K562 (cell line): Measurements from ENCODE around the gene DENND2A. TPM values are rescaled to one million over a fixed set of nuclear protein-coding genes. Genes with fewer than 3 reads are reported as not detected.

Source experiments
- ATAC-seq: fragments of 200-7000 bp; cut with Tn5 transposase; 3 replicates; pipeline ENCODE4 v1.9.1; 2020; ENCODE audit warnings: moderate library complexity
- BruUV-seq: library from RNA; stranded (reverse); fragments of 400-500 nt; replicated peaks from 2 replicates; lab custom pipeline; 2021; lab: Mats Ljungman, UMichigan
- CTCF ChIA-PET: fragments of 300-600 bp; formaldehyde crosslinking; extraction: SDS; loops from one replicate; lab custom pipeline; 2021; ENCODE audit warnings: low intra/inter-chr PET ratio; lab: Yijun Ruan, JAX
- POLR2A ChIA-PET: fragments of 300-600, 350-650 bp; sonication (Branson Sonifier 250); formaldehyde crosslinking; extraction: SDS; loops from one replicate; lab custom pipeline; 2021; ENCODE audit warnings: antibody characterized with exemption, inconsistent platforms; lab: Yijun Ruan, JAX
- DNase-seq, 4 experiments: peaks; one replicate each; pipeline versions ENCODE4 v3.0.0 to v3.0.0-alpha.2; 2011 to 2018; ENCODE audit warnings: low spot score in 3 of 4, mixed read lengths in 3 of 4; ENCODE audit errors: extremely low read depth in 1 of 4
- FAIRE-seq: peaks from 2 replicates; lab custom pipeline; 2011; peaks lifted over from hg19 to GRCh38; lab: Jason Lieb, UNC
- H2AFZ ChIP-seq: 2 replicates; pipeline ENCODE4 v1.6.0; 2011; ENCODE audit warnings: low read depth, low read length, control low read depth, inconsistent platforms
- H3K27ac ChIP-seq: fragments of 200-600 bp; 3 replicates; pipeline ENCODE4 v1.8.0; 2011; ENCODE audit warnings: low read depth, mild to moderate bottlenecking, control low read depth, inconsistent platforms, low read length, moderate library complexity, mixed read lengths; ENCODE audit errors: extremely low read depth
- H3K27me3 ChIP-seq, 2 experiments: fragments of 300-600 bp in 1 of 2; 2 replicates in 1 of 2; 3 replicates in 1 of 2; pipeline versions ENCODE4 v1.6.0 to v1.8.0; 2011; ENCODE audit warnings: inconsistent platforms in 2 of 2, low read length in 2 of 2, mild to moderate bottlenecking in 1 of 2, mixed read lengths in 1 of 2, moderate library complexity in 1 of 2; ENCODE audit not compliant: control insufficient read depth in 2 of 2, insufficient read depth in 2 of 2
- H3K36me3 ChIP-seq: fragments of 300-600 bp; 3 replicates; pipeline ENCODE4 v1.8.0; 2011; ENCODE audit warnings: mild to moderate bottlenecking, low read length, inconsistent platforms; ENCODE audit not compliant: control insufficient read depth, insufficient read depth
- H3K4me1 ChIP-seq, 2 experiments: fragments of 200-600 bp in 1 of 2; replicated peaks in 1 of 2; 2 replicates in 1 of 2; 3 replicates in 1 of 2; pipeline versions ENCODE4 v1.5.1 to v1.8.0; 2011; ENCODE audit warnings: inconsistent platforms in 2 of 2, low read length in 2 of 2, mild to moderate bottlenecking in 1 of 2, mixed read lengths in 1 of 2, moderate library complexity in 1 of 2; ENCODE audit not compliant: control insufficient read depth in 2 of 2, insufficient read depth in 2 of 2
- H3K4me2 ChIP-seq: 2 replicates; pipeline ENCODE4 v1.6.1; 2011; ENCODE audit warnings: low read length, control low read depth, inconsistent platforms, mixed read lengths; ENCODE audit not compliant: insufficient read depth
- H3K4me3 ChIP-seq: fragments of 200-600 bp; sonication (generic), shearing (Covaris generic); 2 replicates; pipeline ENCODE4 v1.5.1; 2016; ENCODE audit warnings: control low read depth, inconsistent platforms
- H3K79me2 ChIP-seq: fragments of 200-600 bp; 3 replicates; pipeline ENCODE4 v1.8.0; 2011; ENCODE audit warnings: low read length, inconsistent platforms; ENCODE audit not compliant: control insufficient read depth, insufficient read depth
- H3K9ac ChIP-seq, 2 experiments: 2 replicates each; pipeline versions ENCODE4 v1.6.0 to v1.6.1; 2011; ENCODE audit warnings: low read depth in 2 of 2, low read length in 2 of 2, control low read depth in 1 of 2, inconsistent platforms in 1 of 2, mild to moderate bottlenecking in 1 of 2, mixed read lengths in 1 of 2; ENCODE audit not compliant: insufficient read depth in 1 of 2
- H3K9me1 ChIP-seq: one replicate; pipeline ENCODE4 v1.6.0; 2011; ENCODE audit warnings: inconsistent platforms, mild to moderate bottlenecking, low read length, moderate library complexity; ENCODE audit not compliant: control insufficient read depth, insufficient read depth
- H3K9me3 ChIP-seq: replicated peaks from 2 replicates; pipeline ENCODE4 v1.5.1; 2011; ENCODE audit warnings: low read depth, low read length, inconsistent platforms; ENCODE audit not compliant: control insufficient read depth, insufficient read depth
- H4K20me1 ChIP-seq: replicated peaks from 2 replicates; pipeline ENCODE4 v1.6.1; 2011; ENCODE audit warnings: low read length, inconsistent platforms, mixed read lengths; ENCODE audit not compliant: control insufficient read depth, insufficient read depth
- ATF4 ChIP-seq: fragments of 450-650 bp; formaldehyde crosslinking; IDR thresholded peaks from 2 replicates; pipeline ENCODE4 v1.4.0; 2022; ENCODE audit warnings: mild to moderate bottlenecking, moderate library complexity
- CHAMP1 ChIP-seq: fragments of 450-650 bp; IDR thresholded peaks from 2 replicates; pipeline ENCODE4 v1.6.1; 2016; ENCODE audit warnings: mild to moderate bottlenecking
- GTF2B ChIP-seq: IDR thresholded peaks from 2 replicates; pipeline ENCODE4 v1.6.1; 2011; ENCODE audit not compliant: insufficient read length; ENCODE audit errors: extremely low read depth
- HDAC1 ChIP-seq, 2 experiments: fragments of 450-650 bp; IDR thresholded peaks; 2 replicates each; pipeline ENCODE4 v1.6.1; 2016 to 2017; ENCODE audit warnings: inconsistent platforms in 1 of 2, mild to moderate bottlenecking in 1 of 2, moderate library complexity in 1 of 2
- HMG20B ChIP-seq: fragments of 250-450 bp; sonication (Bioruptor Pico); IDR thresholded peaks from 2 replicates; pipeline ENCODE4 v1.5.0; 2021; ENCODE audit warnings: mild to moderate bottlenecking
- MEF2D ChIP-seq: conservative IDR thresholded peaks from 2 replicates; pipeline ENCODE4 v1.6.1; 2016; ENCODE audit warnings: low read depth, missing genetic modification characterization, missing compliant biosample characterization
- PHB2 ChIP-seq: fragments of 450-650 bp; IDR thresholded peaks from 2 replicates; pipeline ENCODE4 v1.6.1; 2017; ENCODE audit warnings: low read depth
- SMAD1 ChIP-seq: fragments of 150-350 bp; IDR thresholded peaks from 2 replicates; pipeline ENCODE4 v1.6.1; 2014; ENCODE audit warnings: low read length, low read depth; ENCODE audit not compliant: partially characterized antibody
- SMARCB1 ChIP-seq: IDR thresholded peaks from 2 replicates; pipeline ENCODE4 v1.6.1; 2011; ENCODE audit warnings: improper control_type of control experiment, low read depth; ENCODE audit not compliant: insufficient read length
- USF1 ChIP-seq: sonication (generic); formaldehyde crosslinking; IDR thresholded peaks from 2 replicates; pipeline ENCODE4 v1.9.0; 2022; ENCODE audit warnings: mild to moderate bottlenecking, missing genetic modification reagents
- ZNF140 ChIP-seq: fragments of 250-450 bp; sonication (Bioruptor Pico); IDR thresholded peaks from 2 replicates; pipeline ENCODE4 v1.8.0; 2021; ENCODE audit warnings: moderate library complexity, mild to moderate bottlenecking, inconsistent platforms
- ZNF274 ChIP-seq: IDR thresholded peaks from 2 replicates; pipeline ENCODE4 v1.6.1; 2011; ENCODE audit warnings: low read depth, mild to moderate bottlenecking, low read length, moderate library complexity, borderline replicate concordance
- ZNF584 ChIP-seq: fragments of 200-800 bp; sonication (Bioruptor generic); IDR thresholded peaks from 2 replicates; pipeline ENCODE4 v1.6.1; 2016; ENCODE audit warnings: low read depth, mild to moderate bottlenecking, missing genetic modification characterization, missing compliant biosample characterization
- ZNF778 ChIP-seq: fragments of 450-650 bp; formaldehyde crosslinking; IDR thresholded peaks from 2 replicates; pipeline ENCODE4 v1.4.0; 2020; ENCODE audit warnings: mild to moderate bottlenecking, moderate library complexity
- ZSCAN29 ChIP-seq: fragments of 450-650 bp; IDR thresholded peaks from 2 replicates; pipeline ENCODE4 v1.6.1; 2017
- WGBS: fragments of 100-300 bp; shearing (Covaris generic); methylation state at CpG from one replicate; pipeline ENCODE4 v1.1.6; 2016; ENCODE audit warnings: low coverage, mixed read lengths; ENCODE audit not compliant: insufficient coverage; ENCODE audit errors: missing lambda C conversion rate; 5-methylcytosine and 5-hydroxymethylcytosine counted together
- in situ Hi-C: fragments of 300-500 bp; cut with MboI; formaldehyde crosslinking; loops from 4 replicates; pipeline ENCODE4 v1.15.0; 2018; ENCODE audit warnings: inconsistent platforms, mixed read lengths
- intact Hi-C: fragments of 100-400 bp; cut with micrococcal nuclease; formaldehyde crosslinking; loops from 2 replicates; pipeline ENCODE4 v1.14.2; 2022
- polyA plus RNA-seq, 8 experiments: library from polyadenylated mRNA; depleted of rRNA in 4 of 8; stranded (reverse) in 5 of 8; unstranded in 3 of 8; fragments of >200 nt; fragmentation: Nextera tagmentation in 2 of 8; fragmentation: Illumina TruSeq in 1 of 8; extraction: Ambion mirVana in 2 of 8; extraction: Trizol in 1 of 8; gene quantifications; 2 replicates each; pipeline versions ENCODE4 v1.2.1 to v1.2.3, GENCODE V29; 2011 to 2014; ENCODE audit warnings: inconsistent platforms in 1 of 8, missing spikeins in 1 of 8
- total RNA-seq, 7 experiments: library from RNA; depleted of rRNA in 6 of 7; stranded (reverse); fragments of >200 nt in 6 of 7; fragmentation: Illumina TruSeq in 2 of 7; extraction: Trizol in 2 of 7; gene quantifications; 2 replicates each; pipeline versions ENCODE4 v1.2.1 to v1.2.3, GENCODE V29; 2011 to 2021; ENCODE audit warnings: low replicate concordance in 1 of 7

DENND2A gene
- total and polyA plus RNA-seq, 9 of the 15 experiments (the other 6 are each of a cell fraction or from before 2014, with no cell fraction given) = not detected

- TF ChIP-seq CHAMP1 = no peak
- TF ChIP-seq MEF2D (tag) = no peak
- no peak for TF ChIP-seq ZNF274
- no peak for TF ChIP-seq SMAD1
These were observed 46.3 kb upstream of the DENND2A start (continued) for GRCh38 chr7:140686921-140687320.

GRCh38 chr7:140685407-140686087 lies 44.9 kb upstream of the DENND2A start:
- in situ Hi-C loops = no loop called here
- intact Hi-C loops = no loop called here
- DNase-seq = no peak
- CTCF ChIA-PET = interaction anchor here (0.6 kb wide), 1 partner anchor 311 kb away, joined by 5 read pairs; no protein-coding TSS in a partner anchor
- no TSS peak for BruUV-seq
- H3K27me3 ChIP-seq = no peaks in the 10 kb centered on the region
- 0 out of 3 replicates have a peak, but pooled peaks cover 3% of the 10 kb centered on the region for H3K36me3 ChIP-seq
- POLR2A ChIA-PET = interaction anchor here (0.6 to 2.2 kb wide), 3 partner anchors 10 to 325 kb away, joined by 3 to 7 read pairs (median 3); partner anchors contain the start of gene NDUFB2
- no peak overlapping the region for H3K4me3 ChIP-seq
- TF ChIP-seq ZNF778 = no peak
- no peak for TF ChIP-seq ZNF140 (CRISPR knock-in tag)
- TF ChIP-seq ATF4 (CRISPR knock-in tag) = no peak
- no peak for TF ChIP-seq USF1
- no peak for TF ChIP-seq ZNF584 (CRISPR knock-in tag)
- TF ChIP-seq ZSCAN29 = no peak
- no peak for TF ChIP-seq HMG20B
- TF ChIP-seq SMARCB1 = no peak
- no peak for TF ChIP-seq HDAC1 (IDR thresholded peaks at IDR 0.05)
- no peak for TF ChIP-seq GTF2B
- TF ChIP-seq PHB2 = no peak
- no peak overlapping the region for H2AFZ ChIP-seq
- H3K9me3 ChIP-seq = no peaks in the 10 kb centered on the region
- peaks cover 7% of the 10 kb centered on the region; the same call in 1 of the 2 replicates for H4K20me1 ChIP-seq
- no peaks in the 10 kb centered on the region for H3K79me2 ChIP-seq
- peak overlapping the region in 1 of 2 experiments; percentile 48; a peak in 1 of 4 replicates for H3K9ac ChIP-seq
- peaks cover 0 to 3% of the 10 kb centered on the region in 2 experiments; a peak in 1 of 5 replicates for H3K4me1 ChIP-seq
- 57% methylated on average over 10 of the region's 10 CpGs for WGBS
- no peak overlapping the region for H3K27ac ChIP-seq
- no peak for FAIRE-seq
- no peak for ATAC-seq
- no peak overlapping the region for H3K4me2 ChIP-seq
- H3K9me1 ChIP-seq = no peaks in the 10 kb centered on the region
